ENCODE data around the gene ANKRD26. TPM values are rescaled to one million over a fixed set of nuclear protein-coding genes. Genes with fewer than 3 reads are reported as not detected.

ANKRD26 gene
- total and polyA plus RNA-seq, 2 experiments from 2014 or later = 7.9 to 23.1 TPM

DNA sequence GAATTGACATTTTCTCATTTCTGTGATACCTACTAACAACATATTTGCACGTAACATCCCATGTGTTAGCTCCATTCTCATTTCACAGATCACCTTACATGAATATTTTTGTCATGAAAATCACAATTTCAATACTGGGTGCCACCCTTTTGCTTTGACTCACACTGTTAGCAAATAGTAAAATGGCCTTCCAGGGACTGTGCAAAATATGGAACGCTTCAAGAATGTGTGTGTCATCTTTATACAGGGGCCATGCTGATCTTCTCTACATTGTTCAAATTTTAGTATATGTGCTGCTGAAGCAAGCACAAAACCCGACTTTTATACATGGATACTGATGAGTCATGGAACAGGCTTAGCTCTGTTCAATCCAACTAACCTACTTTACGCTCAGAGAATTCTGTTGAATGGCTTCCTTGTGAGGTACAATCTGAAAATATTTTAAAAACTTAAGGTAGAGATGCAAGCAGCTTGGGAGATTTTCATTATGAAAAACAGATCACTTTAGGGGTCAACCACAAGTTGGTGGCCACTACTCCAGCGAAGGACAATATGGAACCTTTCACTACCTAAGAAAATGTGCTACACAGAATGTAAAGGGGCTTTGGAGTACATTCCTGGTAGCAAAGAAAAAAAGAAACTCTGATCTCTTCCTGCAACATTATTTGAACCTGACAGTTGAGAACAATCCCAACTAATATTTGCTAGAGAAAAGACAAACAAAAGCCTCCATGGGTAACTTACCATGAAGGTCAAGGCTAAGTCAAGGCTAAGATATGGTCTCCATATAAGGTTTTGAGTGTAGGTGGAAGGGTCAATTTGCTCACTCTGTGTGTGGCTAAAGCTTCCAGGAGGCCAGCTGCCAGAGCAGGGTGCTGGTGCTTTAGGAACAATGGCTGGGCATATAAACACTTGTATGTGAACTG is 11.9 kb downstream of the ANKRD26 start (continued):
- TF ChIP-seq NANOG (IDR thresholded peaks at IDR 0.05; ENCODE audit: borderline replicate concordance) (no peak), ZNF114 (CRISPR knock-in tag; IDR thresholded peaks at IDR 0.05) (no peak), POLR2AphosphoS5 (IDR thresholded peaks at IDR 0.05; ENCODE audit: low read depth) (no peak), STAT1 (IDR thresholded peaks at IDR 0.05; ENCODE audit: unreplicated experiment) (no peak), JUNB (IDR thresholded peaks at IDR 0.05; ENCODE audit: unreplicated experiment) (no peak), ZNF331 (CRISPR knock-in tag; IDR thresholded peaks at IDR 0.05; ENCODE audit: low read depth) (no peak), EZH2phosphoT487 (IDR thresholded peaks at IDR 0.05; ENCODE audit: unreplicated experiment) (no peak), CREB1 (CRISPR knock-in tag; IDR thresholded peaks at IDR 0.05; ENCODE audit: low read depth) (no peak)
- TF ChIP-seq, protein P1, sequence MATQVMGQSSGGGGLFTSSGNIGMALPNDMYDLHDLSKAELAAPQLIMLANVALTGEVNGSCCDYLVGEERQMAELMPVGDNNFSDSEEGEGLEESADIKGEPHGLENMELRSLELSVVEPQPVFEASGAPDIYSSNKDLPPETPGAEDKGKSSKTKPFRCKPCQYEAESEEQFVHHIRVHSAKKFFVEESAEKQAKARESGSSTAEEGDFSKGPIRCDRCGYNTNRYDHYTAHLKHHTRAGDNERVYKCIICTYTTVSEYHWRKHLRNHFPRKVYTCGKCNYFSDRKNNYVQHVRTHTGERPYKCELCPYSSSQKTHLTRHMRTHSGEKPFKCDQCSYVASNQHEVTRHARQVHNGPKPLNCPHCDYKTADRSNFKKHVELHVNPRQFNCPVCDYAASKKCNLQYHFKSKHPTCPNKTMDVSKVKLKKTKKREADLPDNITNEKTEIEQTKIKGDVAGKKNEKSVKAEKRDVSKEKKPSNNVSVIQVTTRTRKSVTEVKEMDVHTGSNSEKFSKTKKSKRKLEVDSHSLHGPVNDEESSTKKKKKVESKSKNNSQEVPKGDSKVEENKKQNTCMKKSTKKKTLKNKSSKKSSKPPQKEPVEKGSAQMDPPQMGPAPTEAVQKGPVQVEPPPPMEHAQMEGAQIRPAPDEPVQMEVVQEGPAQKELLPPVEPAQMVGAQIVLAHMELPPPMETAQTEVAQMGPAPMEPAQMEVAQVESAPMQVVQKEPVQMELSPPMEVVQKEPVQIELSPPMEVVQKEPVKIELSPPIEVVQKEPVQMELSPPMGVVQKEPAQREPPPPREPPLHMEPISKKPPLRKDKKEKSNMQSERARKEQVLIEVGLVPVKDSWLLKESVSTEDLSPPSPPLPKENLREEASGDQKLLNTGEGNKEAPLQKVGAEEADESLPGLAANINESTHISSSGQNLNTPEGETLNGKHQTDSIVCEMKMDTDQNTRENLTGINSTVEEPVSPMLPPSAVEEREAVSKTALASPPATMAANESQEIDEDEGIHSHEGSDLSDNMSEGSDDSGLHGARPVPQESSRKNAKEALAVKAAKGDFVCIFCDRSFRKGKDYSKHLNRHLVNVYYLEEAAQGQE (IDR thresholded peaks at IDR 0.05; ENCODE audit: unreplicated experiment) = no peak
- TF ChIP-seq, protein P2, sequence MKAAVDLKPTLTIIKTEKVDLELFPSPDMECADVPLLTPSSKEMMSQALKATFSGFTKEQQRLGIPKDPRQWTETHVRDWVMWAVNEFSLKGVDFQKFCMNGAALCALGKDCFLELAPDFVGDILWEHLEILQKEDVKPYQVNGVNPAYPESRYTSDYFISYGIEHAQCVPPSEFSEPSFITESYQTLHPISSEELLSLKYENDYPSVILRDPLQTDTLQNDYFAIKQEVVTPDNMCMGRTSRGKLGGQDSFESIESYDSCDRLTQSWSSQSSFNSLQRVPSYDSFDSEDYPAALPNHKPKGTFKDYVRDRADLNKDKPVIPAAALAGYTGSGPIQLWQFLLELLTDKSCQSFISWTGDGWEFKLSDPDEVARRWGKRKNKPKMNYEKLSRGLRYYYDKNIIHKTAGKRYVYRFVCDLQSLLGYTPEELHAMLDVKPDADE (IDR thresholded peaks at IDR 0.05) = no peak
- TF ChIP-seq, protein P3, sequence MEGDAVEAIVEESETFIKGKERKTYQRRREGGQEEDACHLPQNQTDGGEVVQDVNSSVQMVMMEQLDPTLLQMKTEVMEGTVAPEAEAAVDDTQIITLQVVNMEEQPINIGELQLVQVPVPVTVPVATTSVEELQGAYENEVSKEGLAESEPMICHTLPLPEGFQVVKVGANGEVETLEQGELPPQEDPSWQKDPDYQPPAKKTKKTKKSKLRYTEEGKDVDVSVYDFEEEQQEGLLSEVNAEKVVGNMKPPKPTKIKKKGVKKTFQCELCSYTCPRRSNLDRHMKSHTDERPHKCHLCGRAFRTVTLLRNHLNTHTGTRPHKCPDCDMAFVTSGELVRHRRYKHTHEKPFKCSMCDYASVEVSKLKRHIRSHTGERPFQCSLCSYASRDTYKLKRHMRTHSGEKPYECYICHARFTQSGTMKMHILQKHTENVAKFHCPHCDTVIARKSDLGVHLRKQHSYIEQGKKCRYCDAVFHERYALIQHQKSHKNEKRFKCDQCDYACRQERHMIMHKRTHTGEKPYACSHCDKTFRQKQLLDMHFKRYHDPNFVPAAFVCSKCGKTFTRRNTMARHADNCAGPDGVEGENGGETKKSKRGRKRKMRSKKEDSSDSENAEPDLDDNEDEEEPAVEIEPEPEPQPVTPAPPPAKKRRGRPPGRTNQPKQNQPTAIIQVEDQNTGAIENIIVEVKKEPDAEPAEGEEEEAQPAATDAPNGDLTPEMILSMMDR (conservative IDR thresholded peaks at IDR 0.05; ENCODE audit: low read depth in 2 of 2) = no peak

All from GM23338 (cell line).